Body of pancreas (tissue), 4 donors: ENCODE results near the gene FGF3.

Experiments
- CTCF ChIP-seq, 7 experiments: fragments of 450-650 bp in 4 of 7; fragments of 200-600 bp in 3 of 7; sonication (generic) in 3 of 7; IDR thresholded peaks; one replicate each; pipeline ENCODE4 v1.5.1; 2016 to 2019; ENCODE audit warnings: antibody characterized with exemption in 7 of 7
- POLR2A ChIP-seq, 3 donors: fragments of 450-650 bp; IDR thresholded peaks; one replicate each; pipeline ENCODE4 v1.6.1; 2016; ENCODE audit warnings: antibody characterized with exemption in 3 of 3, mild to moderate bottlenecking in 2 of 3

GRCh38 chr11:69811431-69811830 lies 7.8 kb downstream of the FGF3 start:
- TF ChIP-seq CTCF (IDR thresholded peaks at IDR 0.05) (no peak), POLR2A (IDR thresholded peaks at IDR 0.05) (no peak)
